Fibroblast of pulmonary artery (primary cell): ENCODE measurements around the gene ANKRD62.

Experiments used
- DNase-seq: peaks from one replicate; pipeline ENCODE4 v3.0.0-alpha.2; 2010; ENCODE audit warnings: low read depth
- H3K4me3 ChIP-seq: replicated peaks from 2 replicates; pipeline ENCODE4 v1.5.1; 2011; ENCODE audit warnings: low read depth, mild to moderate bottlenecking, control low read depth, low read length, moderate library complexity
- CTCF ChIP-seq: IDR thresholded peaks from 2 replicates; pipeline ENCODE4 v1.5.1; 2011; ENCODE audit warnings: mild to moderate bottlenecking, control low read depth, low read length, inconsistent platforms; ENCODE audit errors: missing control alignments

Gene ANKRD62

GRCh38 chr18:12079491-12080237 is 14.0 kb upstream of the ANKRD62 start:
- TF ChIP-seq CTCF: no peak
- DNase-seq: peak; percentile 82
- H3K4me3 ChIP-seq: no peak overlapping the region

- no peak for DNase-seq
- no peak overlapping the region for H3K4me3 ChIP-seq
- no peak for TF ChIP-seq CTCF
Observed at GRCh38 chr18:12085136-12085535, 8.5 kb upstream of the ANKRD62 start.

GRCh38 chr18:12085786-12086185 is 7.9 kb upstream of the ANKRD62 start:
- H3K4me3 ChIP-seq: no peak overlapping the region
- TF ChIP-seq CTCF: no peak
- no peak for DNase-seq

GRCh38 chr18:12086249-12086648 is 7.4 kb upstream of the ANKRD62 start:
- TF ChIP-seq CTCF: no peak
- H3K4me3 ChIP-seq: no peak overlapping the region
- no peak for DNase-seq

- no peak overlapping the region for H3K4me3 ChIP-seq
- no peak for DNase-seq
- no peak for TF ChIP-seq CTCF
Observed at GRCh38 chr18:12086677-12087470, 6.8 kb upstream of the ANKRD62 start.

- TF ChIP-seq CTCF: no peak
Observed at GRCh38 chr18:12087471-12088025, 6.1 kb upstream of the ANKRD62 start.

More at GRCh38 chr18:12087471-12088025, 6.1 kb upstream of the ANKRD62 start:
- H3K4me3 ChIP-seq: no peak overlapping the region
- DNase-seq: no peak
